RWPE1 (cell line): ENCODE results near the gene USF2.
"Not testable (repeated sequence)": the region's sequence is repeated elsewhere in the genome, so short reads cannot be mapped to it uniquely, and the experiment has no call there.

ENCODE experiments used
- CTCF ChIA-PET: fragments of 350-600 bp; sonication (Branson Sonifier 250); formaldehyde crosslinking; extraction: SDS; loops from one replicate; lab custom pipeline; 2021; lab: Yijun Ruan, JAX
- POLR2A ChIA-PET: fragments of 400-600 bp; formaldehyde crosslinking; extraction: SDS; loops from one replicate; lab custom pipeline; 2020; ENCODE audit warnings: antibody characterized with exemption; ENCODE audit not compliant: low non-redundant PET; lab: Yijun Ruan, JAX
- DNase-seq: peaks from one replicate; pipeline ENCODE4 v3.0.0; 2012; ENCODE audit warnings: low spot score
- H3K27ac ChIP-seq: fragments of 450-650 bp; 2 replicates; pipeline ENCODE4 v1.5.1; 2017
- TF ChIP-seq, protein P1 (sequence below): fragments of 450-650 bp; conservative IDR thresholded peaks from 2 replicates; pipeline ENCODE4 v1.5.1; 2017; ENCODE audit warnings: low read depth, mild to moderate bottlenecking

USF2 gene

DNA sequence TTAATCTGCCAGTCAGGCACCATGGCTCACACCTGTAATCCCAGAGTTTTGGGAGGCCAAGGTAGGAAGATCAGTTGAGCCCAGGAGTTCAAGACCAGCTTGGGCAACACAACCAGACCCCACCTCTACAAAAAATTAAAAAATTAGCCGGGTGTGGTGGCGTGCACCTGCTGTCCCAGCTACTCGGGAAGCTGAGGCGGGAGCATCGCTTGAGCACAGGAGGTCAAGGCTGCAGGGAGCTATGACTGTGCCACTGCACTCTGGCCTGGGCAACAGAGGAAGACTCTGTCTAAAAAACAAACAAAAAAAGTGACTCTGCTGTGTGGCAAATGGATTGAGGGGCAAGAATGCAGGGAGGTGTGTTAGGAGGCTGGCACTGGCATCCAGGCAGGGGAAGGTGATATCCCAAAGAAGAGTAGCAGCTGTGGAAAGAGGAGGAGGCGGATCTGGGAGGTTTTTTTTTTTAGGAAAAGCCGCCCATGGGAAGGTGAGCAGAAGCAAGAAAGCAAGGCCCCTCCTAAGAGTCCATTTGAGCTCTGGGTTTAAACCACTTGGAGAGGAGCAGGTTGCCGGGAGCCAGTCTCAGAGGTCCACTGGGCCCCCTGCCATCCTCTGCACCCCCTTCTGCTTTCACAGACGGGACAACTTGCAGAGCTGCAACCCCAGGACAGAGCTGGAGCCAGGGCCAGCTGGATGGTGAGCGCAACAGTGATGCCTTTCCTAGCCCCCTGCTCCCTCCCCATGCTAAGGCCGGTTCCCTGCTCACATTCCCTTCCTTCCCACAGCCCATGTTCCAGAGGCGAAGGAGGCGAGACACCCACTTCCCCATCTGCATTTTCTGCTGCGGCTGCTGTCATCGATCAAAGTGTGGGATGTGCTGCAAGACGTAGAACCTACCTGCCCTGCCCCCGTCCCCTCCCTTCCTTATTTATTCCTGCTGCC is 15.7 kb downstream of the USF2 start:
- DNase-seq = no peak
- no peak overlapping the region for H3K27ac ChIP-seq
- ChIA-PET CTCF (interaction anchor here (0.6 kb wide), 1 partner anchor 217 kb away, joined by 4 read pairs; no protein-coding TSS in a partner anchor), POLR2A (no interaction called here)
- TF ChIP-seq, protein P1, sequence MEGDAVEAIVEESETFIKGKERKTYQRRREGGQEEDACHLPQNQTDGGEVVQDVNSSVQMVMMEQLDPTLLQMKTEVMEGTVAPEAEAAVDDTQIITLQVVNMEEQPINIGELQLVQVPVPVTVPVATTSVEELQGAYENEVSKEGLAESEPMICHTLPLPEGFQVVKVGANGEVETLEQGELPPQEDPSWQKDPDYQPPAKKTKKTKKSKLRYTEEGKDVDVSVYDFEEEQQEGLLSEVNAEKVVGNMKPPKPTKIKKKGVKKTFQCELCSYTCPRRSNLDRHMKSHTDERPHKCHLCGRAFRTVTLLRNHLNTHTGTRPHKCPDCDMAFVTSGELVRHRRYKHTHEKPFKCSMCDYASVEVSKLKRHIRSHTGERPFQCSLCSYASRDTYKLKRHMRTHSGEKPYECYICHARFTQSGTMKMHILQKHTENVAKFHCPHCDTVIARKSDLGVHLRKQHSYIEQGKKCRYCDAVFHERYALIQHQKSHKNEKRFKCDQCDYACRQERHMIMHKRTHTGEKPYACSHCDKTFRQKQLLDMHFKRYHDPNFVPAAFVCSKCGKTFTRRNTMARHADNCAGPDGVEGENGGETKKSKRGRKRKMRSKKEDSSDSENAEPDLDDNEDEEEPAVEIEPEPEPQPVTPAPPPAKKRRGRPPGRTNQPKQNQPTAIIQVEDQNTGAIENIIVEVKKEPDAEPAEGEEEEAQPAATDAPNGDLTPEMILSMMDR = no peak

DNA sequence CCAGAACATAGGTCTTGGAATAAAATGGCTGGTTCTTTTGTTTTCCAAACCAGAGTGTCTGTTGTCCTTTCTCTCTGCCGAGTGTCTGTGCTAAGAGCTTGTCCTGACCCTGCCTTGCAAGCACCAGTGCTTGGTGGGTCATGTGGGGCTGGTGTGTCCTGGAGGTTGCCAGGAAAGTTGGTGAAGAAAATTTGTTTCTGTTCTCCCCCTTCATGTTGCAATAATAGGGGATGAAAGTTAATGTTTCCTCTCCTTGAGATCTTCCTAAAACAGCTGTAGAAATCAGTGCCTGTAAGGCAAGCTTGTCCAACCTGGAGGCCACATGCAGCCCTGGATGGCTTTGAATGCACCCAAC is 16.3 kb downstream of the USF2 start:
- TF ChIP-seq, protein P1 = no peak

DNA sequence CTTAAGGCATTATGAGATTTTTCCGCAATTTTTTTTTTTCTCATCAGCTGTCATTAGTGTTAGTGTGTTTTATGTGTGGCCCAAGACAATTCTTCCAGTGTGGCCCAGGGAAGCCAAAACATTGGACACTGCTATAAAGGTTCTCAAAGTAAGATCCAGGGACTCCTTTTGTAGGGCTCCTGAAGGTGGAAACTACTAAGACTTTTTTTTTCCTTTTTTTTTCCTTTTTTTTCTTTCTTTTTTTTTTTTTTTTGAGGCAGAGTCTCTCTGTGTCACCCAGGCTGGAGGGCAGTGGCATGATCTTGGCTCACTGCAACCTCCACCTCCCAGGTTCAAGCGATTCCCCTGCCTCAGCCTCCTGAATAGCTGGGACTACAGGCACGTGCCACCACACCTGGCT is 16.7 kb downstream of the USF2 start:
- H3K27ac ChIP-seq, CTCF ChIA-PET, DNase-seq, POLR2A ChIA-PET: not testable (repeated sequence)

More for the DNA sequence above, 16.3 kb downstream of the USF2 start:
- CTCF ChIA-PET = interaction anchor here (0.6 kb wide), 1 partner anchor 218 kb away, joined by 4 read pairs; no protein-coding TSS in a partner anchor
- no peak overlapping the region for H3K27ac ChIP-seq
- DNase-seq = no peak
- POLR2A ChIA-PET = no interaction called here

DNA sequence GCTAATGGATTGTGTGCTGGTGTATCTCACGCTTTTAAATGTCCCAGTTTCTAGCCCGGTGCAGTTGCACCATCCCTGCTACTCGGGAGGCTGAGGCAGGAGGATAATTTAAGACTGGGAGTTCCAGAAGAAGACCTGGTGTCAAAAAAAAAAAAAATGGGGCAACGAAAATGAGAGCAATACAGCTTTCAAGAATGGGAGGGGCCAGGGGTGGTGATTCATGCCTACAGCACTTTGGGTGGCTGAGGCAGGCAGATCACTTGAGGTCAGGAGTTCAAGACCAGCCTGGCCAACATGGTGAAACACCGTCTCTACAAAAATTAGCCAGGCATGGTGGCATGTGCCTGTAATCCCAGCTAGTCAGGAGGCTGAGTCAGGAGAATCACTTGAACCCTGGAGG is 17.3 kb downstream of the USF2 start:
- POLR2A ChIA-PET, CTCF ChIA-PET, H3K27ac ChIP-seq, DNase-seq: not testable (repeated sequence)

DNA sequence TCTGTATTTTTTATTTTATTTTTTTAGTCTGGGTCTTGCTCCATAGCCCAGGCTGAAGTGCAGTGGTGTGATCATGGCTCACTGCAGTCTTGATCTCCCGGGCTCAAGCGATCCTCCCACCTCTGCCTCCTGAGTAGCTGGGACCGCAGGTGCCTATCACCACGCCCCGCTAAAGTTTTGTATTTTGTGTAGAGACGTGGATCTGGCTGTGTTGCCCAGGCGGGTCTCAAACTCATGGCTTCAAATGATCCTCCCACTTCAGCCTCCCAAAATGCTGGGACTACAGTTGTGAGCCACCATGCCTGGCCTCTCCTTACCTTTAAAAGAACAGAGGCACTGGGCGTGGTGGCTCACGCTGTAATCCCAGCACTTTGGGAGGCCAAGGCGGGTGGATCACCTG is 19.0 kb downstream of the USF2 start:
- POLR2A ChIA-PET = no interaction called here
- CTCF ChIA-PET = no interaction called here
- no peak for DNase-seq
- TF ChIP-seq, protein P1 = no peak
- no peak overlapping the region for H3K27ac ChIP-seq

DNA sequence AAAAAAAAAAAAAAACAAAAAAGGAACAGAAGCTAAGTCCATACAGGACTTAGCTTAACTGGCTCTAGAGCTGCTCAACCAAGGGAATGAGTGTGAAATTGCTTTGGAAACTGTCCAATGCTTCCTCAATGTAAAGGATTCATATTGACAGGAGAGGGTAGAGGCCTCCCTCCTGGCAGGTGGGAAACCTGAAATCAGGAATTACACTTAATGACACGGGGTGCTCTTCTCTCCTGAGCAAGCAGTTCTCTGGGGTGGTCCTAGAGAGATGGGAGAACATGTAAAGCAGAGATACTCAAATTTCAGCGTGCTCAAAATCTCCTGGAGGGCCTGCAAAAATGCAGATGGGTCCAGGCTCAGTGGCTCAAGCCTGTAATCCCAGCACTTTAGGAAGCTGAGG is 19.6 kb downstream of the USF2 start:
- H3K27ac ChIP-seq = no peak overlapping the region
- DNase-seq = no peak
- POLR2A ChIA-PET = no interaction called here
- TF ChIP-seq, protein P1 = no peak
- CTCF ChIA-PET = interaction anchor here (0.7 kb wide), 1 partner anchor 179 kb away, joined by 3 read pairs; no protein-coding TSS in a partner anchor

DNA sequence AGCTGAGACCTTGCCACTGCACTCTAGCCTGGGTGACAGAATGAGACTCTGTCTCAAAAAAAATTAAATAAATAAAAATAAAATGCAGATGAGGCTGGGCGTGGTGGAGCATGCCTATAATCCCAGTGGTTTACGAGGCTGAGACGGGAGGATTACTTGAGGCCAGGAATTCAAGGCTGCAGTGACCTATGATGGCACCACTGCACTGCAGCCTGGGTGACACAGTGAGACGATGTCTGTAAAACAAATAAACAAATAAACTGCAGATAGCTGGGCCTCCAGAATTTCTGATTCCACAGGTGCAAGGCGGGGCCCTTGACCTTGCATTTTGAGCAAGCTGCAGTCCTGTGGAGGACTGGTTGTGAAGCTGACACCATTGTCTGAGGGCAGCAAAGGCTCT is 20.1 kb downstream of the USF2 start:
- CTCF ChIA-PET = interaction anchor here (0.7 kb wide), 1 partner anchor 179 kb away, joined by 3 read pairs; no protein-coding TSS in a partner anchor
- DNase-seq = no peak
- POLR2A ChIA-PET = no interaction called here
- TF ChIP-seq, protein P1 = no peak
- no peak overlapping the region for H3K27ac ChIP-seq
